ENCODE measurements around the gene EEPD1. TPM values are rescaled to one million over a fixed set of nuclear protein-coding genes. Genes with fewer than 3 reads are reported as not detected.

The EEPD1 gene
- total and polyA plus RNA-seq, 8 donors, result 7.1 to 60.5 (median 10.0) TPM

- WGBS, 2 donors, result 88 to 93% methylated on average over 4 of the region's 4 CpGs
- Histone ChIP-seq H3K9me3 (no peaks in the 10 kb centered on the region), H3K4me3 (no peak overlapping the region), H3K36me3 (peaks cover 0 to 6% (median 0%) of the 10 kb centered on the region in 3 donors), H3K27ac (no peak overlapping the region), H3K4me1 (no peaks in the 10 kb centered on the region), H3K27me3 (no peaks in the 10 kb centered on the region)
- no peak for ATAC-seq
- TF ChIP-seq CTCF (IDR thresholded peaks at IDR 0.05), result no peak
- no peak for DNase-seq
- intact Hi-C loops (cut with DNase I), result no loop called here
- no peak for FAIRE-seq
These were observed 183.3 kb downstream of the EEPD1 start for GRCh38 chr7:36336390-36336789.

GRCh38 chr7:36338256-36338655 is 185.2 kb downstream of the EEPD1 start:
- intact Hi-C loops (cut with DNase I), result no loop called here
- TF ChIP-seq CTCF (IDR thresholded peaks at IDR 0.05), result no peak
- Histone ChIP-seq H3K27me3 (no peaks in the 10 kb centered on the region), H3K36me3 (peaks cover 0 to 6% (median 0%) of the 10 kb centered on the region in 3 donors), H3K4me3 (no peak overlapping the region), H3K4me1 (no peaks in the 10 kb centered on the region), H3K9me3 (no peaks in the 10 kb centered on the region), H3K27ac (no peak overlapping the region)
- ATAC-seq (no peak), DNase-seq (no peak), FAIRE-seq (no peak)
- 98 to 100% methylated on average over 3 of the region's 3 CpGs for WGBS, 2 donors

- no peaks in the 10 kb centered on the region for H3K36me3 ChIP-seq
- FAIRE-seq, result no peak
- no peaks in the 10 kb centered on the region for H3K27me3 ChIP-seq
- H3K4me1 ChIP-seq, result no peaks in the 10 kb centered on the region
- 75 to 97% methylated on average over 1 of the region's 1 CpG for WGBS, 2 donors
- intact Hi-C loops (cut with DNase I), result no loop called here
- DNase-seq, result no peak
- no peak overlapping the region for H3K27ac ChIP-seq
- ATAC-seq, result no peak
- TF ChIP-seq CTCF (IDR thresholded peaks at IDR 0.05), result no peak
- H3K9me3 ChIP-seq, result no peaks in the 10 kb centered on the region
- no peak overlapping the region for H3K4me3 ChIP-seq
These were observed 190.5 kb downstream of the EEPD1 start for GRCh38 chr7:36343548-36343947.

GRCh38 chr7:36344622-36345021 is 191.6 kb downstream of the EEPD1 start:
- Histone ChIP-seq H3K27me3 (no peaks in the 10 kb centered on the region), H3K4me1 (peaks cover 0 to 7% (median 3%) of the 10 kb centered on the region in 3 donors), H3K9me3 (no peaks in the 10 kb centered on the region), H3K4me3 (no peak overlapping the region), H3K36me3 (no peaks in the 10 kb centered on the region), H3K27ac (no peak overlapping the region)
- TF ChIP-seq CTCF (IDR thresholded peaks at IDR 0.05), result no peak
- no peak for FAIRE-seq
- WGBS, 2 donors, result 90 to 97% methylated on average over 2 of the region's 2 CpGs
- ATAC-seq, result no peak
- no peak for DNase-seq
- intact Hi-C loops (cut with DNase I), result no loop called here

GRCh38 chr7:36346260-36346831 is 193.3 kb downstream of the EEPD1 start:
- FAIRE-seq (no peak), DNase-seq (no peak), ATAC-seq (no peak)
- H3K36me3 ChIP-seq, result no peaks in the 10 kb centered on the region
- TF ChIP-seq CTCF (IDR thresholded peaks at IDR 0.05), result no peak
- no peak overlapping the region for H3K4me3 ChIP-seq
- no peak overlapping the region for H3K27ac ChIP-seq
- H3K9me3 ChIP-seq, result no peaks in the 10 kb centered on the region
- WGBS, 2 donors, result 93% methylated on average over 6 of the region's 6 CpGs
- intact Hi-C loops (cut with DNase I), result no loop called here
- H3K27me3 ChIP-seq, result no peaks in the 10 kb centered on the region
- peaks cover 0 to 10% (median 3%) of the 10 kb centered on the region in 3 donors for H3K4me1 ChIP-seq
